Duodenal mucosa (tissue), 2 donors: ENCODE results near the gene LRRC75B.
"Not testable (repeated sequence)": the region's sequence is repeated elsewhere in the genome, so short reads cannot be mapped to it uniquely, and the experiment has no call there.

Experiments
- H3K27ac ChIP-seq: one replicate; pipeline ENCODE4 v1.7.0; 2013; ENCODE audit warnings: low read depth, low read length
- H3K27me3 ChIP-seq, 2 donors: one replicate each; pipeline ENCODE4 v1.7.0; 2013; ENCODE audit warnings: low read length in 2 of 2, control low read depth in 1 of 2; ENCODE audit not compliant: insufficient read depth in 2 of 2, control insufficient read depth in 1 of 2
- H3K36me3 ChIP-seq, 2 donors: one replicate each; pipeline ENCODE4 v1.7.0; 2013; ENCODE audit warnings: low read length in 2 of 2, control low read depth in 1 of 2; ENCODE audit not compliant: insufficient read depth in 2 of 2, control insufficient read depth in 1 of 2
- H3K4me1 ChIP-seq, 2 donors: one replicate each; pipeline ENCODE4 v1.7.0; 2013; ENCODE audit warnings: low read length in 2 of 2, control low read depth in 1 of 2; ENCODE audit not compliant: insufficient read depth in 2 of 2, control insufficient read depth in 1 of 2
- H3K4me3 ChIP-seq, 2 donors: one replicate each; pipeline ENCODE4 v1.7.0; 2013; ENCODE audit warnings: low read length in 2 of 2, low read depth in 1 of 2
- H3K9ac ChIP-seq, 2 donors: one replicate each; pipeline ENCODE4 v1.7.0; 2013; ENCODE audit warnings: low read length in 2 of 2, low read depth in 1 of 2
- H3K9me3 ChIP-seq, 2 donors: one replicate each; pipeline ENCODE4 v1.7.0; 2013; ENCODE audit warnings: low read length in 2 of 2, control low read depth in 1 of 2; ENCODE audit not compliant: control insufficient read depth in 1 of 2

LRRC75B gene, protein sequence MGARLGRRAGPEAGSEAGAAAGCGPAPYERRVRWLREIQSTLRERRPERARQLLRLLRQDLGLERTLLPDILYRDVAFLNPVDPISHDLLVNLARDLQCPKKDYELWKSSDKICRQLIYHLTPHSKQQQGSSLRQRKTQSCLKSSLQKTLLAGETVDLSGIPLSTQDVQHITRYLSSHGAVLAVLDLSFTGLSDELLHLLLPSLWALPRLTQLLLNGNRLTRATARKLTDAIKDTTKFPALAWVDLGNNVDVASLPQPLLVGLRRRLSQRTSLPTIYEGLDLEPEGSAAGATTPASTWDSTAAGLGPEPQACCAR

DNA sequence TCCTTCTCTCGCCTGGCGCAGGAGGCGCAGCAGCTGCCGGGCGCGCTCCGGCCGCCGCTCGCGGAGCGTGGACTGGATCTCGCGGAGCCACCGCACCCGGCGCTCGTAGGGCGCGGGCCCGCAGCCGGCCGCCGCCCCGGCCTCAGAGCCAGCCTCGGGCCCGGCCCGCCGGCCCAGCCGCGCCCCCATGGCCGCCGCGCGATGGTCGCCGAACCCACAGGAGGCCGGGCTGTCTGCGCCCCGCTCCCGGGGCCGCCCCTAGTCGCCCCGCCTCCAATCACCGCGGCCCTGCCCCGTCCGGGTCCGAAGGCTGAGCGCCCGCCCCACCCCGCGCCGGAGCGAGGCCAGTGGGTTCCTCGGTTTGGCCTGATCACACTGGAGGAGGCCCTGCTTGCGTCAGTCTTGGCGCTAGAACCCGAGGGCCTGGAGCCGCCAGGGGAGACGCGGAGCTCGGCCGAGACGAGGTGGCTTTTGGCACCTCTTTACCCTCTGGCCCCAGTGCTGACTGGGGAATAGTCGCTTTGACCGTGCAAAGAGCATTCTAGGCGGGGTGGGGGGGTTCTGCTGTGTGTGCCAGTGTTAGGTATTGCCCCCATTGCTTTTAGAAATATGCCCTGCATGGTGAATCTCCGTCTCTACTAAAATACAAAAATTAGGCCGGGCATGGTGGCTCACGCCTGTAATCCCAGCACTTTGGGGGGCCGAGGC lies at the start of gene LRRC75B:
Gene LRRC75B (minus strand): TSS at position 223 of the 708 bp plus-strand sequence. CDS start 34 bp downstream, at position 189.
- Histone ChIP-seq H3K27ac (peak within 1 kb of the TSS; percentile 82), H3K4me1 (peaks cover 10 to 25% of the 10 kb centered on the region in 2 donors), H3K36me3 (peaks cover 0 to 2% of the 10 kb centered on the region in 2 donors), H3K9me3 (no peaks in the 10 kb centered on the region), H3K9ac (peak within 1 kb of the TSS; percentile 56 to 76), H3K4me3 (peak within 1 kb of the TSS; percentile 62 to 73), H3K27me3 (no peaks in the 10 kb centered on the region)

DNA sequence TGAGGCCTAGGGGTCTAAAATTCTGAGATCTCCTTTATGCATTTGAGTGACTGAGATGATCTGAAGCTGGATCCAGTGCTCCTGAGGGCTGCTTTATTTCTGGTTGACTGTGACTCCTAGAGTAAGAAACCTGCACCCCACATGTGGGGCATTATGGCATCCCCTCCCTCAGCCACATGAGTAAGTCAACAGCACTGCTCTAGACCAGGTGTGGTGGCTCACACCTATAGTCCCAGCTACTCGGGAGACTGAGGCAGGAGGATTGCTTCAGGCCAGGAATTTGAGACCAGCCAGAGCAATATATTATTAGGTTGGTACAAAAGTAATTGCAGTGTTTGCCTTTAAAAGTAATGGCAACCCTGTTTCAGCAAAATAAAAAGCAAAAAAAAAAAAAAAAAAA lies 49.4 kb upstream of the LRRC75B start:
- not testable (repeated sequence) for H3K9me3 ChIP-seq, H3K9ac ChIP-seq, H3K27ac ChIP-seq, H3K27me3 ChIP-seq, H3K36me3 ChIP-seq, H3K4me3 ChIP-seq, H3K4me1 ChIP-seq

DNA sequence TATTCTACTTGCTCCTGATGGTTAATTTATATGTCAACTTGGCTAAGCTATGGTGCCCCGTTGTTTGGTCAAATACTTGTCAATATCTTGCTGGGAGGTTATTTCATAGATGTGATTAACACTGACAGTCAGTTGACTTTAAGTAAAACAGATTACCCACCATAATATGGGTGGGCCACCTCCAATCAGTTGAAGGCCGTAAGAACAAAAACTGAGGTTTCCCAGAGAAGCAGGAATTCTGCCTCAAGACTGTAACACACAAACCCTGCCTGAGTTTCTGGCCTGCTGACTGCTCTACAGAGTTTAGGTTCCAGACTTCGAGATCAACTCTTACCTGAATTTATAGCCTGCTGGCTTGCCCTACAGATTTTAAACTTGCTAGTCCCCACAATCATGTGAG lies 43.6 kb upstream of the LRRC75B start:
- H3K27ac ChIP-seq, H3K9ac ChIP-seq, H3K27me3 ChIP-seq, H3K4me3 ChIP-seq, H3K9me3 ChIP-seq, H3K4me1 ChIP-seq, H3K36me3 ChIP-seq: not testable (repeated sequence)

DNA sequence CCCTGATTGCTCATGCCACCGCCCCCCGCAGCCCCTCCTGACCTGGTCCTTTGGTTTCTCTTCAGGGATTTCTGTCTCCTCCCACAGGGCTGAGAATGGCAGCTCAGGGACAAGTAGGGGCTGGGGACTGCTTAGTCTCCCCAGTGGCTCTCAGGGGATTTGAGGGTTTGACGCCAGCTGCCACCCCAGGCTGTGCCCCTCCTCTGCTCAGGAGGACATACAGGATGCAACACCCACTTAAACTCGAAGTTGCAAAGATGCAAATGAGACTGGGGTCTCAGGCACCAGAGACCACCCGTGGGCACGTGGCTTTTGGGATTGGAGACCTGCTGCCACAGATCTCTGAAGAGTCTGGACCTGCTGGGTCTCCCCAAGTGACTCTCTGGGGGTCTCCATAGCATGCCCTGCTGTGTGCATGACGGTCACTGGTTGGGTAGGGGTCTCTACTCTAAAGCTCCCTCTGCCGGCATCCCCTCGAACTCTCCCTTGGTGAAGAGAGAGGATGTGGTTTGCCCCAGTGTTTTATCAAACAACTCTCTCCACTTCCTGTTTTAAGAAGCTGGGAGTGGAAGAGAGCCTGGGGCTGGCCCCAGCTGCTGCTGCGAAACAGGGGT lies 42.0 kb upstream of the LRRC75B start:
- H3K9me3 ChIP-seq, H3K4me3 ChIP-seq, H3K27ac ChIP-seq, H3K4me1 ChIP-seq, H3K9ac ChIP-seq, H3K27me3 ChIP-seq, H3K36me3 ChIP-seq: not testable (repeated sequence)

DNA sequence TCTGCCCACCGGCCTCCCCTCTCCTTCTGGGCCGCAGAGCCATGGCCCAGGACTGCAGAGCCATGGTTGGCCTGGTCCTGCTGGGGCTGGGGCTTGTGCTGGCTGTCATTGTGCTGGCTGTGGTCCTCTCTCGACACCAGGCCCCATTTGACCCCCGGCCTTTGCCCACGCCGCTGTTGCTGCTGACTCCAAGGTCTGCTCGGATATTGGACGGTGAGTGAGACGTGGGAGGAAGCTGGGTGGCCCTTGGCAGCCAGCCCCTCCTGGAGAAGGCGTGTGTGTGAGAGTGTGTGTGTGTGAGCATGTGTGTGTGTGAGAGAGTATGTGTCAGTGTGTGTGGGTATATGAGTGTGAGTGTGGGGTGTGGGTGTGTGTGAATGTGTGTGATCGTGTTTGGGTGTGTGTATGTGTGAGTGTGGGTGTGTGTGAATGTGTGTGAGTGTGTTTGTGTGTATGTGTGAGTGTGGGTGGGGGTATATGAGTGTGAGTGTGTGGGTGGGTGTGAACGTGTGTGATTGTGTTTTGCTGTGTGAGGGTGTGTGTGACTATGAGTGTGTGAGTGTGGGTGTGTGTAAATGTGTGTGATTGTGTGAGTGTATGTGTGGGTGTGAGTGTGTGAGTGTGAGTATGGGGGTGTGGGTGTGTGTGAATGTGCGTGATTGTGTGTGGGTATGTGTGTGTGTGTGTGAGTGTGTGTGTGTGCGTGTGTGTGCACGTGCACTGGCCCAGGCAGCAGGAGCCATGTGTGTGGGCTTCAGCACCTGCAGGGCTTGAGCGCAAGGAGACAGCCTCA lies 40.6 kb upstream of the LRRC75B start:
- not testable (repeated sequence) for H3K4me3 ChIP-seq, H3K9ac ChIP-seq, H3K27me3 ChIP-seq, H3K9me3 ChIP-seq, H3K36me3 ChIP-seq, H3K4me1 ChIP-seq, H3K27ac ChIP-seq

DNA sequence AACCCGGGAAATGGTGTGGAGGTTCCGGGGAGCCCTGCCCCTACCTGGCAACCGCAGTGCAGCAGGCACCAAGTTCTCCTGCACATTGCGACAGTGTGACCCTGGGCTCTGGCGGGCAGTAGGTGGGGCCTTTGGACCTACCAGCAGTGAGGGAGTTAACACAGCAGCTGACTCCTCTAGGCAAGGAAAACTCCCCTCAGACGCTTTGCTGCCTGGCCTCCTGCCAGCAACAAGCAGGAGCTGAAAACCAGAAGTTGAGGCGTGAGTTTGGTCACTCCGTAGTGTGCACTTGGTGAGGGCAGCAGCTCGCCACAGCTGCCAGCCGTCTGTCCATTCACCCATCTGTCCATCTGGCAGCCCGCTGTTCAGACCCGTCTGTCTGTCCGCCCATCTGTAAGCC lies 39.8 kb upstream of the LRRC75B start:
- H3K4me3 ChIP-seq, H3K27ac ChIP-seq, H3K36me3 ChIP-seq, H3K9ac ChIP-seq, H3K9me3 ChIP-seq, H3K4me1 ChIP-seq, H3K27me3 ChIP-seq: not testable (repeated sequence)

DNA sequence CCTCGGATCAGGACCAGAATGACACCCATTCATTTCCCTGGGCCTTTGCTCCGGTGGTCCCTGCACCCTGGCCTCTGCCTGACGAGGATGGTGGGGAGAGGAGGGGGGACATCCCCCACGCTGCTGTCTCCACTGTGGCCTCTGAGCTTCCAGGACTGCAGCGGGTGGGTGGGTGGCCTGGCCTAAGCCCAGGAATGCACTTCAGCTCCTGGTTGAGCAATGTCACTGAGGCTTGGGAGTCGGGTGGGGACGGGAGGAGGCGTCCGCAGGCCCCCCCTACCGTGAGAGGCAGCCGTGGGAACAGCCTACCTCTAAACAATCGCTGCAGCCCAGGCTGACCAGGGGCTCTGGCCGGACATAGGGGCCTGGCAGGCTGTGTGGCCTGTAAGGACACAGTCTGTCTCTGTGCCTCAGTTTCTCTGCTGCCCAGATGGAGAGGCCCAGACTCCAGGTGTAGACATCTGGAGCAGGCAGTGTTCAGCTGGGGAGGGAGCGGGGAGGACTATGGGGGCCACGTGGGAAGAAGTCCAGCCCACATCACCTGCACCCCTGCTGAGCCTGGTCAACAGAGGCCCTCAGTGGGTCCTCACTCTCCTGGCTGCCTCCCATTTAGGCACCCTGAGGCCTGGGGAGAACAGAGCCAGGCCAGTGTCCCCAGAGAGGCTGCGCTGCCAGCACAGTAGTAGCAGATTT lies 38.7 kb upstream of the LRRC75B start:
- H3K36me3 ChIP-seq, H3K4me3 ChIP-seq, H3K4me1 ChIP-seq, H3K27ac ChIP-seq, H3K27me3 ChIP-seq, H3K9me3 ChIP-seq, H3K9ac ChIP-seq: not testable (repeated sequence)

DNA sequence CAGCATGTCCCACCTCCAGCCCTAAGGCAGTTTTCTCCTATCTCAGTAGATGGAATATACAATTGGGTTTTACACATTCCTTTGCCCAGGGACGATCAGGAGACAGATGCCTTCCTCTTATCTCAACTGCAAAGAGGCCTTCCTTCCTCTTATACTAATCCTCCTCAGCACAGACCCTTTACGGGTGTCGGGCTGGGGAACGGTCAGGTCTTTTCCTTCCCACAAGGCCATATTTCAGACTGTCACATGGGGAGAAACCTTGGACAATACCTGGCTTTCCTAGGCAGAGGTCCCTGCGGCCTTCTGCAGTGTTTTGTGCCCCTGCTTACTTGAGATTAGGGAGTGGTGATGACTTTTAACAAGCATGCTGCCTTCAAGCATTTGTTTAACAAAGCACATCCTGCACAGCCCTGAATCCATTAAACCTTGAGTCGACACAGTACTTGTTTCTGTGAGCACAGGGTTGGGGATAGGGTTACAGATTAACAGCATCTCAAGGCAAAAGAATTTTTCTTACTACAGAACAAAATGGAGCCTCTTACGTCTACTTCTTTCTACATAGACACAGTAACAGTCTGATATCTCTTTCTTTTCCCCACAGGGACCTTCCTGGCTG lies 38.0 kb upstream of the LRRC75B start:
- H3K9me3 ChIP-seq, H3K36me3 ChIP-seq, H3K4me1 ChIP-seq, H3K27ac ChIP-seq, H3K4me3 ChIP-seq, H3K9ac ChIP-seq, H3K27me3 ChIP-seq: not testable (repeated sequence)

DNA sequence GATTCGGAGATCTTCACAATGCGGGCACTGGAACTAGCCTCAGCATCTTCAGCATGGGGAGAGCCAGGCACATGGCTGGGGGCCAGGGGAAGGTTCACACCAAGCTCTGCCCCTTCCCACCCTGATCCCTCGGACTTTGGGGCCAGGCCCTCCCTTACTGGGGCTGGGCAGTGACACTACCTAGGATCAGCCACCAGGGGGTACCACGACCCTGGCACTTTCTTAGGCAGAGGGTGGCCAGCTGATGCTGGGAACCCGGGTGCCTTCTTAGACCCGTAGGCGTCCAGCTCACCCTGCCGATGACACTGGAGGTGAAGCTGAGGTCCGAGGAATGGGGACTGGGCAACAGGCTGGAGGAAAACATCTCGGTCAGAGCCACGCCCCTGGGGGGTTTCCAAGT lies 36.2 kb upstream of the LRRC75B start:
- H3K27me3 ChIP-seq, H3K27ac ChIP-seq, H3K9ac ChIP-seq, H3K36me3 ChIP-seq, H3K9me3 ChIP-seq, H3K4me1 ChIP-seq, H3K4me3 ChIP-seq: not testable (repeated sequence)
